Measurements from ENCODE around the gene PICK1.

GRCh38 chr22:38080474-38080849 lies 23.3 kb downstream of the PICK1 start:
- no peak for TF ChIP-seq CTCF (conservative IDR thresholded peaks at IDR 0.05)
- no peak for TF ChIP-seq ZFX (IDR thresholded peaks at IDR 0.05)
